Astrocyte (in vitro differentiated cells and primary cell): ENCODE results near the gene ST6GALNAC6.

Experiments used
- CTCF ChIP-seq: IDR thresholded peaks from 2 replicates; pipeline ENCODE4 v1.5.1; 2011; ENCODE audit warnings: low read depth, mild to moderate bottlenecking, inconsistent platforms, low read length, moderate library complexity; ENCODE audit not compliant: insufficient read depth
- EZH2 ChIP-seq: IDR thresholded peaks from 2 replicates; pipeline ENCODE4 v1.6.1; 2012; ENCODE audit warnings: mild to moderate bottlenecking, low read length, inconsistent platforms; ENCODE audit not compliant: insufficient read depth

GRCh38 chr9:127855522-127855921, 43.9 kb downstream of the ST6GALNAC6 start:
- TF ChIP-seq CTCF: no peak
- TF ChIP-seq EZH2: no peak
